SK-N-MC (cell line): ENCODE measurements around the gene IL15RA.

Experiments
- EZH2 ChIP-seq: fragments of 200-600 bp; sonication (generic); IDR thresholded peaks from one replicate; pipeline ENCODE4 v1.6.1; 2017; ENCODE audit warnings: antibody characterized with exemption
- POLR2AphosphoS5 ChIP-seq: IDR thresholded peaks from 2 replicates; pipeline ENCODE4 v1.6.1; 2012; ENCODE audit warnings: mild to moderate bottlenecking, low read depth, low read length, borderline replicate concordance

GRCh38 chr10:5983774-5984173 lies 6.4 kb upstream of the IL15RA start:
- no peak for TF ChIP-seq EZH2
- no peak for TF ChIP-seq POLR2AphosphoS5
